Neural cell (in vitro differentiated cells): ENCODE results near the gene ENOX1.

Source experiments
- CTCF ChIP-seq: fragments of 450-650 bp; IDR thresholded peaks from 2 replicates; pipeline ENCODE4 v1.5.1; 2014; ENCODE audit warnings: antibody characterized with exemption, mild to moderate bottlenecking, moderate library complexity; ENCODE audit not compliant: poor library complexity, severe bottlenecking
- EP300 ChIP-seq: fragments of 450-650 bp; conservative IDR thresholded peaks from 2 replicates; pipeline ENCODE4 v1.6.1; 2014; ENCODE audit warnings: antibody characterized with exemption, mild to moderate bottlenecking, moderate library complexity; ENCODE audit not compliant: poor library complexity, severe bottlenecking
- EZH2 ChIP-seq: fragments of 200-600, 300-800 bp; shearing (Covaris generic), sonication (generic); IDR thresholded peaks from 2 replicates; pipeline ENCODE4 v1.6.1; 2014; ENCODE audit warnings: antibody characterized with exemption, low read length, borderline replicate concordance, mild to moderate bottlenecking; ENCODE audit not compliant: insufficient read depth, poor library complexity, severe bottlenecking
- MXI1 ChIP-seq: fragments of 450-650 bp; conservative IDR thresholded peaks from 2 replicates; pipeline ENCODE4 v1.6.1; 2014; ENCODE audit warnings: antibody characterized with exemption, mild to moderate bottlenecking; ENCODE audit not compliant: poor library complexity, severe bottlenecking
- POLR2AphosphoS5 ChIP-seq: IDR thresholded peaks from 2 replicates; pipeline ENCODE4 v1.6.1; 2012
- RAD21 ChIP-seq: fragments of 450-650 bp; conservative IDR thresholded peaks from 2 replicates; pipeline ENCODE4 v1.6.1; 2014; ENCODE audit warnings: antibody characterized with exemption, mild to moderate bottlenecking, moderate library complexity
- SMC3 ChIP-seq: fragments of 450-650 bp; conservative IDR thresholded peaks from 2 replicates; pipeline ENCODE4 v1.6.1; 2014; ENCODE audit warnings: antibody characterized with exemption, mild to moderate bottlenecking, moderate library complexity; ENCODE audit not compliant: poor library complexity
- TAF1 ChIP-seq: IDR thresholded peaks from 2 replicates; pipeline ENCODE4 v1.6.1; 2012; ENCODE audit warnings: low read depth
- TF ChIP-seq, protein P1 (sequence below): IDR thresholded peaks from 2 replicates; pipeline ENCODE4 v1.6.1; 2012; ENCODE audit warnings: borderline replicate concordance

- TF ChIP-seq CTCF (no peak), RAD21 (no peak), EZH2 (no peak), TAF1 (no peak), POLR2AphosphoS5 (no peak), EP300 (no peak), SMC3 (no peak), MXI1 (no peak)
- TF ChIP-seq, protein P1, sequence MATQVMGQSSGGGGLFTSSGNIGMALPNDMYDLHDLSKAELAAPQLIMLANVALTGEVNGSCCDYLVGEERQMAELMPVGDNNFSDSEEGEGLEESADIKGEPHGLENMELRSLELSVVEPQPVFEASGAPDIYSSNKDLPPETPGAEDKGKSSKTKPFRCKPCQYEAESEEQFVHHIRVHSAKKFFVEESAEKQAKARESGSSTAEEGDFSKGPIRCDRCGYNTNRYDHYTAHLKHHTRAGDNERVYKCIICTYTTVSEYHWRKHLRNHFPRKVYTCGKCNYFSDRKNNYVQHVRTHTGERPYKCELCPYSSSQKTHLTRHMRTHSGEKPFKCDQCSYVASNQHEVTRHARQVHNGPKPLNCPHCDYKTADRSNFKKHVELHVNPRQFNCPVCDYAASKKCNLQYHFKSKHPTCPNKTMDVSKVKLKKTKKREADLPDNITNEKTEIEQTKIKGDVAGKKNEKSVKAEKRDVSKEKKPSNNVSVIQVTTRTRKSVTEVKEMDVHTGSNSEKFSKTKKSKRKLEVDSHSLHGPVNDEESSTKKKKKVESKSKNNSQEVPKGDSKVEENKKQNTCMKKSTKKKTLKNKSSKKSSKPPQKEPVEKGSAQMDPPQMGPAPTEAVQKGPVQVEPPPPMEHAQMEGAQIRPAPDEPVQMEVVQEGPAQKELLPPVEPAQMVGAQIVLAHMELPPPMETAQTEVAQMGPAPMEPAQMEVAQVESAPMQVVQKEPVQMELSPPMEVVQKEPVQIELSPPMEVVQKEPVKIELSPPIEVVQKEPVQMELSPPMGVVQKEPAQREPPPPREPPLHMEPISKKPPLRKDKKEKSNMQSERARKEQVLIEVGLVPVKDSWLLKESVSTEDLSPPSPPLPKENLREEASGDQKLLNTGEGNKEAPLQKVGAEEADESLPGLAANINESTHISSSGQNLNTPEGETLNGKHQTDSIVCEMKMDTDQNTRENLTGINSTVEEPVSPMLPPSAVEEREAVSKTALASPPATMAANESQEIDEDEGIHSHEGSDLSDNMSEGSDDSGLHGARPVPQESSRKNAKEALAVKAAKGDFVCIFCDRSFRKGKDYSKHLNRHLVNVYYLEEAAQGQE: no peak
Observed at GRCh38 chr13:43223216-43223615, 563.6 kb downstream of the ENOX1 start.
